Right forelimb (tissue), 1 donor: Measurements from ENCODE around the gene SHC3.
"Not testable (repeated sequence)": the region's sequence is repeated elsewhere in the genome, so short reads cannot be mapped to it uniquely, and the experiment has no call there.

Experiments used
- DNase-seq: peaks from one replicate; pipeline ENCODE4 v3.0.0-alpha.2; 2018

SHC3 gene

GRCh38 chr9:89177944-89178829 lies at the start of gene SHC3:
Gene SHC3, minus strand, starts transcription at chr9:89178818. Its CDS starts 358 bp downstream, at chr9:89178460.
- DNase-seq = peak; percentile 47

GRCh38 chr9:89225991-89226471 lies 47.4 kb upstream of the SHC3 start:
- no peak for DNase-seq

- no peak for DNase-seq
These were observed 47.0 kb upstream of the SHC3 start for GRCh38 chr9:89225587-89225986.

GRCh38 chr9:89225036-89225435 lies 46.4 kb upstream of the SHC3 start:
- DNase-seq = no peak

- no peak for DNase-seq
These were observed 46.0 kb upstream of the SHC3 start for GRCh38 chr9:89224633-89225032.

- DNase-seq = no peak
These were observed 44.9 kb upstream of the SHC3 start for GRCh38 chr9:89223396-89223977.

- no peak for DNase-seq
These were observed 41.0 kb upstream of the SHC3 start for GRCh38 chr9:89219637-89220036.

- no peak for DNase-seq
These were observed 39.7 kb upstream of the SHC3 start for GRCh38 chr9:89218040-89218928.

- DNase-seq = no peak
These were observed 36.7 kb upstream of the SHC3 start for GRCh38 chr9:89215342-89215741.

GRCh38 chr9:89213396-89213880 lies 34.8 kb upstream of the SHC3 start:
- DNase-seq = no peak

GRCh38 chr9:89212171-89212570 lies 33.6 kb upstream of the SHC3 start:
- no peak for DNase-seq

- not testable (repeated sequence) for DNase-seq
These were observed 30.7 kb upstream of the SHC3 start for GRCh38 chr9:89209311-89209710.

- no peak for DNase-seq
These were observed 28.4 kb upstream of the SHC3 start for GRCh38 chr9:89207026-89207425.

GRCh38 chr9:89204801-89205200 lies 26.2 kb upstream of the SHC3 start:
- DNase-seq = no peak

- DNase-seq = no peak
These were observed 16.6 kb upstream of the SHC3 start for GRCh38 chr9:89195131-89195797.

GRCh38 chr9:89194421-89195130 lies 16.0 kb upstream of the SHC3 start:
- DNase-seq = no peak

GRCh38 chr9:89191004-89191403 lies 12.4 kb upstream of the SHC3 start:
- no peak for DNase-seq

- DNase-seq = no peak
These were observed 10.6 kb upstream of the SHC3 start for GRCh38 chr9:89189215-89189614.

- no peak for DNase-seq
These were observed 9.3 kb upstream of the SHC3 start for GRCh38 chr9:89187950-89188349.

- DNase-seq = no peak
These were observed 8.9 kb upstream of the SHC3 start for GRCh38 chr9:89187541-89187940.

- no peak for DNase-seq
These were observed 8.3 kb upstream of the SHC3 start for GRCh38 chr9:89186960-89187359.

GRCh38 chr9:89185980-89186379 lies 7.4 kb upstream of the SHC3 start:
- no peak for DNase-seq
